ENCODE data around the gene RPS15. TPM values are rescaled to one million over a fixed set of nuclear protein-coding genes. Genes with fewer than 3 reads are reported as not detected.

RPS15 gene
- total RNA-seq, 1 experiment from 2014 or later = 1,696 TPM

- H3K4me1 ChIP-seq (ENCODE audit: insufficient read depth, low read length, poor library complexity, severe bottlenecking) = peaks cover 29% of the 10 kb centered on the region
- H3K36me3 ChIP-seq (ENCODE audit: insufficient read depth, low read length, poor library complexity, severe bottlenecking) = no peaks in the 10 kb centered on the region
- DNase-seq (ENCODE audit: low spot score) = no peak
- POLR2A ChIA-PET (ENCODE audit: low non-redundant PET) = no interaction called here
- TF ChIP-seq CTCF (conservative IDR thresholded peaks at IDR 0.05; ENCODE audit: low read depth, low read length) (no peak), EZH2 (IDR thresholded peaks at IDR 0.05; ENCODE audit: borderline replicate concordance, low read depth, low read length, poor library complexity, severe bottlenecking) (no peak)
- no peak overlapping the region for H3K4me3 ChIP-seq (ENCODE audit: low read depth, low read length, poor library complexity, severe bottlenecking)
- no peaks in the 10 kb centered on the region for H3K9me3 ChIP-seq (ENCODE audit: low read depth, low read length, poor library complexity, severe bottlenecking)
- peaks cover 5% of the 10 kb centered on the region for H3K27me3 ChIP-seq (replicated peaks; ENCODE audit: insufficient read depth, low read depth, low read length, poor library complexity)
- H3K27ac ChIP-seq (ENCODE audit: low read depth, low read length, poor library complexity, severe bottlenecking) = no peak overlapping the region
- CTCF ChIA-PET = interaction anchor here (0.6 kb wide), 1 partner anchor 9 kb away, joined by 3 read pairs; no protein-coding TSS in a partner anchor
- no TSS peak for BruUV-seq (replicated peaks)
- intact Hi-C loops (cut with micrococcal nuclease; ENCODE audit: unreplicated experiment) = no loop called here
Measured at GRCh38 chr19:1457031-1457739, 19.0 kb downstream of the RPS15 start.

GRCh38 chr19:1457892-1458291 is 19.7 kb downstream of the RPS15 start:
- ChIA-PET POLR2A (ENCODE audit: low non-redundant PET) (no interaction called here), CTCF (no interaction called here)
- Histone ChIP-seq H3K36me3 (ENCODE audit: insufficient read depth, low read length, poor library complexity, severe bottlenecking) (no peaks in the 10 kb centered on the region), H3K9me3 (ENCODE audit: low read depth, low read length, poor library complexity, severe bottlenecking) (no peaks in the 10 kb centered on the region), H3K27ac (ENCODE audit: low read depth, low read length, poor library complexity, severe bottlenecking) (no peak overlapping the region), H3K4me3 (ENCODE audit: low read depth, low read length, poor library complexity, severe bottlenecking) (no peak overlapping the region), H3K4me1 (ENCODE audit: insufficient read depth, low read length, poor library complexity, severe bottlenecking) (peaks cover 29% of the 10 kb centered on the region), H3K27me3 (replicated peaks; ENCODE audit: insufficient read depth, low read depth, low read length, poor library complexity) (no peaks in the 10 kb centered on the region)
- no peak for TF ChIP-seq EZH2 (IDR thresholded peaks at IDR 0.05; ENCODE audit: borderline replicate concordance, low read depth, low read length, poor library complexity, severe bottlenecking)
- TF ChIP-seq CTCF (conservative IDR thresholded peaks at IDR 0.05; ENCODE audit: low read depth, low read length) = no peak
- no TSS peak for BruUV-seq (replicated peaks)
- DNase-seq (ENCODE audit: low spot score) = no peak
- intact Hi-C loops (cut with micrococcal nuclease; ENCODE audit: unreplicated experiment) = no loop called here

GRCh38 chr19:1459479-1459878 is 21.3 kb downstream of the RPS15 start:
- DNase-seq (ENCODE audit: low spot score) = no peak
- POLR2A ChIA-PET (ENCODE audit: low non-redundant PET) = no interaction called here
- intact Hi-C loops (cut with micrococcal nuclease; ENCODE audit: unreplicated experiment) = no loop called here
- H3K27me3 ChIP-seq (replicated peaks; ENCODE audit: insufficient read depth, low read depth, low read length, poor library complexity) = no peaks in the 10 kb centered on the region
- BruUV-seq (replicated peaks) = no TSS peak
- no peak overlapping the region for H3K4me3 ChIP-seq (ENCODE audit: low read depth, low read length, poor library complexity, severe bottlenecking)
- no peak overlapping the region for H3K27ac ChIP-seq (ENCODE audit: low read depth, low read length, poor library complexity, severe bottlenecking)
- no peaks in the 10 kb centered on the region for H3K36me3 ChIP-seq (ENCODE audit: insufficient read depth, low read length, poor library complexity, severe bottlenecking)
- no peaks in the 10 kb centered on the region for H3K9me3 ChIP-seq (ENCODE audit: low read depth, low read length, poor library complexity, severe bottlenecking)
- CTCF ChIA-PET = no interaction called here
- TF ChIP-seq EZH2 (IDR thresholded peaks at IDR 0.05; ENCODE audit: borderline replicate concordance, low read depth, low read length, poor library complexity, severe bottlenecking) (no peak), CTCF (conservative IDR thresholded peaks at IDR 0.05; ENCODE audit: low read depth, low read length) (no peak)
- peaks cover 22% of the 10 kb centered on the region for H3K4me1 ChIP-seq (ENCODE audit: insufficient read depth, low read length, poor library complexity, severe bottlenecking)
